HUES64 (cell line): ENCODE results near the gene IQUB.
"Not testable (repeated sequence)": the region's sequence is repeated elsewhere in the genome, so short reads cannot be mapped to it uniquely, and the experiment has no call there.

ENCODE experiments used
- H3K27ac ChIP-seq: 2 replicates; pipeline ENCODE4 v1.7.0; 2013; ENCODE audit warnings: low read depth, low read length, inconsistent platforms
- H3K27me3 ChIP-seq: 2 replicates; pipeline ENCODE4 v1.6.1; 2013; ENCODE audit warnings: mild to moderate bottlenecking, low read length; ENCODE audit not compliant: insufficient read depth
- H3K36me3 ChIP-seq: 2 replicates; pipeline ENCODE4 v1.6.1; 2013; ENCODE audit warnings: mild to moderate bottlenecking, low read length; ENCODE audit not compliant: insufficient read depth
- H3K4me1 ChIP-seq: 2 replicates; pipeline ENCODE4 v1.6.1; 2013; ENCODE audit warnings: mild to moderate bottlenecking, low read length, moderate library complexity; ENCODE audit not compliant: insufficient read depth
- H3K4me3 ChIP-seq: 2 replicates; pipeline ENCODE4 v1.5.1; 2013; ENCODE audit warnings: mild to moderate bottlenecking, low read length, moderate library complexity
- H3K9ac ChIP-seq: 2 replicates; pipeline ENCODE4 v1.6.1; 2013; ENCODE audit warnings: mild to moderate bottlenecking, low read depth, low read length
- H3K9me3 ChIP-seq: 2 replicates; pipeline ENCODE4 v1.6.1; 2013; ENCODE audit warnings: low read depth, low read length; ENCODE audit not compliant: insufficient read depth
- WGBS: fragments of 150-250, 120-280 bp; methylation state at CpG from one replicate; pipeline ENCODE4 v1.1.7; 2013; ENCODE audit warnings: missing lambda C conversion rate; 5-methylcytosine and 5-hydroxymethylcytosine counted together

Gene IQUB

GRCh38 chr7:123526533-123526932 is 7.9 kb downstream of the IQUB start:
- not testable (repeated sequence) for H3K9me3 ChIP-seq, H3K27me3 ChIP-seq, H3K36me3 ChIP-seq, H3K4me3 ChIP-seq, H3K4me1 ChIP-seq, H3K9ac ChIP-seq, H3K27ac ChIP-seq
- WGBS = 98% methylated on average over 6 of the region's 7 CpGs

- Histone ChIP-seq H3K4me1 (no peaks in the 10 kb centered on the region), H3K4me3 (no peak overlapping the region), H3K9ac (no peak overlapping the region), H3K9me3 (no peaks in the 10 kb centered on the region), H3K27me3 (no peaks in the 10 kb centered on the region), H3K27ac (no peak overlapping the region), H3K36me3 (no peaks in the 10 kb centered on the region)
- 92% methylated on average over 1 of the region's 2 CpGs for WGBS
Measured at GRCh38 chr7:123522066-123522465, 12.3 kb downstream of the IQUB start.

GRCh38 chr7:123505221-123505620 is 29.2 kb downstream of the IQUB start:
- peaks cover 17% of the 10 kb centered on the region for H3K4me1 ChIP-seq
- H3K9me3 ChIP-seq = peaks cover 17% of the 10 kb centered on the region; the same call in 1 of the 2 replicates
- no peak overlapping the region for H3K9ac ChIP-seq
- 76% methylated on average over 2 of the region's 2 CpGs for WGBS
- no peaks in the 10 kb centered on the region for H3K27me3 ChIP-seq
- H3K27ac ChIP-seq = no peak overlapping the region
- no peak overlapping the region for H3K4me3 ChIP-seq
- H3K36me3 ChIP-seq = no peaks in the 10 kb centered on the region

- H3K27me3 ChIP-seq = no peaks in the 10 kb centered on the region
- no peak overlapping the region for H3K27ac ChIP-seq
- peaks cover 17% of the 10 kb centered on the region; the same call in 1 of the 2 replicates for H3K9me3 ChIP-seq
- H3K9ac ChIP-seq = no peak overlapping the region
- H3K4me3 ChIP-seq = no peak overlapping the region
- H3K36me3 ChIP-seq = no peaks in the 10 kb centered on the region
- WGBS = 84% methylated on average over 5 of the region's 5 CpGs
- peaks cover 17% of the 10 kb centered on the region for H3K4me1 ChIP-seq
Measured at GRCh38 chr7:123502201-123502600, 32.2 kb downstream of the IQUB start.

- H3K4me3 ChIP-seq = no peak overlapping the region
- H3K36me3 ChIP-seq = no peaks in the 10 kb centered on the region
- WGBS = 95% methylated on average over 1 of the region's 1 CpG
- no peaks in the 10 kb centered on the region for H3K27me3 ChIP-seq
- no peak overlapping the region for H3K27ac ChIP-seq
- H3K9me3 ChIP-seq = peaks cover 14% of the 10 kb centered on the region; the same call in 1 of the 2 replicates
- H3K9ac ChIP-seq = no peak overlapping the region
- peaks cover 17% of the 10 kb centered on the region for H3K4me1 ChIP-seq
Measured at GRCh38 chr7:123500878-123501489, 33.4 kb downstream of the IQUB start.

GRCh38 chr7:123499211-123499970 is 35.0 kb downstream of the IQUB start:
- H3K36me3 ChIP-seq = no peaks in the 10 kb centered on the region
- H3K9me3 ChIP-seq = 0 out of 2 replicates have a peak, but pooled peaks cover 1% of the 10 kb centered on the region
- H3K27me3 ChIP-seq = no peaks in the 10 kb centered on the region
- H3K9ac ChIP-seq = no peak overlapping the region
- no peak overlapping the region for H3K4me3 ChIP-seq
- peaks cover 17% of the 10 kb centered on the region for H3K4me1 ChIP-seq
- no peak overlapping the region for H3K27ac ChIP-seq
- 95% methylated on average over 7 of the region's 8 CpGs for WGBS

- Histone ChIP-seq H3K4me3 (no peak overlapping the region), H3K27me3 (no peaks in the 10 kb centered on the region), H3K9ac (no peak overlapping the region), H3K4me1 (peaks cover 17% of the 10 kb centered on the region), H3K36me3 (no peaks in the 10 kb centered on the region), H3K27ac (no peak overlapping the region), H3K9me3 (no peaks in the 10 kb centered on the region)
- WGBS = 98% methylated on average over 2 of the region's 2 CpGs
Measured at GRCh38 chr7:123498601-123499000, 35.8 kb downstream of the IQUB start.

GRCh38 chr7:123498031-123498430 is 36.4 kb downstream of the IQUB start:
- Histone ChIP-seq H3K4me1 (peaks cover 17% of the 10 kb centered on the region), H3K27ac (no peak overlapping the region), H3K9ac (no peak overlapping the region), H3K4me3 (no peak overlapping the region), H3K9me3 (no peaks in the 10 kb centered on the region), H3K36me3 (no peaks in the 10 kb centered on the region), H3K27me3 (no peaks in the 10 kb centered on the region)
- 61% methylated on average over 1 of the region's 1 CpG for WGBS

GRCh38 chr7:123494193-123494796 is 40.1 kb downstream of the IQUB start:
- H3K4me1 ChIP-seq = no peaks in the 10 kb centered on the region
- WGBS = no CpG with 5 or more reads among the region's 3 CpGs
- no peak overlapping the region for H3K4me3 ChIP-seq
- no peak overlapping the region for H3K27ac ChIP-seq
- H3K9ac ChIP-seq = no peak overlapping the region
- no peaks in the 10 kb centered on the region for H3K27me3 ChIP-seq
- peaks cover 5% of the 10 kb centered on the region; the same call in 1 of the 2 replicates for H3K9me3 ChIP-seq
- no peaks in the 10 kb centered on the region for H3K36me3 ChIP-seq

GRCh38 chr7:123492485-123492884 is 41.9 kb downstream of the IQUB start:
- Histone ChIP-seq H3K4me3 (no peak overlapping the region), H3K9ac (no peak overlapping the region), H3K27ac (no peak overlapping the region), H3K36me3 (no peaks in the 10 kb centered on the region), H3K4me1 (no peaks in the 10 kb centered on the region), H3K27me3 (no peaks in the 10 kb centered on the region), H3K9me3 (peaks cover 5% of the 10 kb centered on the region; the same call in 1 of the 2 replicates)
- 94% methylated on average over 3 of the region's 3 CpGs for WGBS

GRCh38 chr7:123485721-123486120 is 48.7 kb downstream of the IQUB start:
- no peak overlapping the region for H3K27ac ChIP-seq
- WGBS = 89% methylated on average over 2 of the region's 2 CpGs
- peaks cover 5% of the 10 kb centered on the region; the same call in 1 of the 2 replicates for H3K9me3 ChIP-seq
- H3K36me3 ChIP-seq = no peaks in the 10 kb centered on the region
- H3K27me3 ChIP-seq = no peaks in the 10 kb centered on the region
- no peaks in the 10 kb centered on the region for H3K4me1 ChIP-seq
- H3K9ac ChIP-seq = no peak overlapping the region
- H3K4me3 ChIP-seq = no peak overlapping the region
